Fibroblast of skin of right biceps (primary cell): ENCODE data around the gene DNAJC10.
"Not testable (repeated sequence)": the region's sequence is repeated elsewhere in the genome, so short reads cannot be mapped to it uniquely, and the experiment has no call there.

Experiments used
- DNase-seq: peaks from one replicate; pipeline ENCODE4 v3.0.0-alpha.2; 2013

DNAJC10 gene

DNA sequence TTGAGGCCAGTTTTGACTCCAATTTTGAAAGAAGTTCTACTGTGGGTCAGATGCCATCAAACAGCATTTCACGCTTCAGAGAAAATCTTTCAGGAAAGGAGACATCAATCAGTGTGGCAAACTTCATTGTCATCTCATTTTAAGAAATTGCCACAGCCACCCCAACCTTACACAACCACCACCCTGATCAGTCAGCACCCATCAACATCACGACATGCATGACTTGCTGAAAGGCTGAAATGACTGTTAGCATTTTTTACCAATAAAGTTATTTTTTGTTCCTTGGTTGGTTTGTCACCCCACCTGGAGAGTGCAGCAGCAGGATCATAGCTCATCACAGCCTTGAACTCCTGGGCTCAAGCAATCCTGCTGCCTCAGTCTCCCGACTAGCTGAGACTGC is 10.4 kb downstream of the DNAJC10 start:
- no peak for DNase-seq

DNA sequence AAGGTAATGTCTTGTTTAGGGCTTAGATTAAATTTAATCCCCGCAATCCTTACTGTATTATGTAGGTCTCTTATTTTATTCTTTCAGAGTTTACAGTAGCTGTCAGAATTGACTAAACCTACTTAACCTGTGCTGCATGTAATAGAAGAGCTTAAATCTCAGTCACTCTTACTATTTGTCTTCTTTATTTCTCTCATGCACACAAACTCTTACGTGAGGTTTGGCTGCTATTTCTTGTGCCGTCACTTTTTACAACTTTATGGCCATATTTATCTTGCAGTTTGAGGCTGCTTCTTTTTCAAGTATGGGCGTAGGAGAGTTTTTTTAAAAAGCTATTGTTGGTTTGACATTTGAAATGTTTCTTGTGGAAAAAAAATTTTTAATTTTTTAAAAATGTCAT is 12.0 kb downstream of the DNAJC10 start:
- no peak for DNase-seq

GRCh38 chr2:182729710-182730339 is 13.8 kb downstream of the DNAJC10 start:
- no peak for DNase-seq

DNA sequence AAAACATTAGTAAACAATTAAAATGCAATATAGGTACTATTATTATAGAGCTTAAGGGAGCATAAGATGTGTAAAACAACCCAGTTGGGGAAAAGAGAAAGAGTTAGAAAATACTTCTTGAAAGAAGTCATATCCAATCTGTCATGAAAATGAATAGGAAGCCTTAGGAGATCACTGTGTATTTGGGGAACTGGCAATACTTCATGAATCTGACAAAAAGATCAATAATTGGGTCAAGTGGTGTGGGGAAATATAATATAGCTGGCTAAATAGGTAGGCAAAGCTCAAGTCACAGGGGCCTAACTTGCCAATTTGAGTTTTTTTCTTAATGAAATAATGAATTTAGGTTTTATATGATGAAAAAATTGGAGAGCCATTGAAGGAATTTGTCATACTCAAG is 14.4 kb downstream of the DNAJC10 start:
- DNase-seq, result no peak

DNA sequence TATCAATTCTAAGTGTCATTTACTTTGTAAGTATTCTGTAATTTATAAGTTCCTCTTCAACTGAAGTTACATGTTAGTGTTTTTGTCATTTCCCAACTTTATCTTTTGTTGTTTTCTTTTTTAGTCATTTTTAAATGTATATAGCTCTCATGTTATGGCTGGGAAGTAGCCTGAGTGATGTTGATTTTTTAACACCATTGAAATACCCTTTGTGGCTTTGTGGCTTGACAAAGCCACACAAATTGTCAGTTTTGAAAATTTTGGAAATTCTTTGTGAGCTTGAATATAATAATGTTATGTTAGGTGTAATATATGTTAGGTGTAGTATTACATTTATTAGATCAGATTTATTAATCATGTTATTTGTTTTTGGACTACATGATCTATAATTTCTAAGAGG is 16.7 kb downstream of the DNAJC10 start:
- DNase-seq, result no peak

- no peak for DNase-seq
Observed at GRCh38 chr2:182733572-182733971, 17.5 kb downstream of the DNAJC10 start.

DNA sequence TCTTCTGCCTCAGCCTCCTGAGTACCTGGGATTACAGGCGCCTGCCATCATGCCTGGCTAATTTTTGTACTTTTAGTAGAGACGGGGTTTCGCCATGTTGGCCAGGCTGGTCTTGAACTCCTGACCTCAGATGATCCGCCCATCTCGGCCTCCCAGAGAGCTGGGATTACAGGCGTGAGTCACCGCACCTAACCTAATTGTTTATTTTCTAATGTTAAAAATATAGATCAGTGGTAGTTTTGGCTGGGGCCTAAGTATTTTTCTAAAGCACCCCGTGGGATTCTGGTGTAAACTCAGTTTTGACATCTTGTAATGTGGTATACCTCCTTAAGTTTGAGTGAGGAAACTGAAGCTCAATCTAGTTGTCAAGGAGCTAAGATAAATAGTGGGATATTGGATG is 20.8 kb downstream of the DNAJC10 start:
- not testable (repeated sequence) for DNase-seq

DNA sequence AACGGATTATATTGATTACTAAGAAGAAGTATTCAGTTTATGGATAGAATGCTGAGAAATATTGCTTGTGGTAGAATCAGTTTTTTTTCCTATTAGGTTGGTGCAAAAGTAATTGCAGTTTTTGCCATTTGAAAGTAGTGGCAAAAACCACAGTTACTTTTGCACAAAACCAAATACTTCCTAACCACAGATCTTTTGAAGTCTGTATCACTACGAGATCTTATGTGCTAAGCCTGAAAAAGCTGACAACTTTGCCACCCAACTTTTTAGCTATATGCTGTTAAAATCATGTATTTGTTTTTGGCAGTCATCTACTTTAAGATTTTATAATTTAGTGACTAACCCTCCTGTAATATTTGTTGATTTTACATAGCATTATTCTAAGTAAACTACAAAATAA is 24.6 kb downstream of the DNAJC10 start:
- DNase-seq, result no peak

DNA sequence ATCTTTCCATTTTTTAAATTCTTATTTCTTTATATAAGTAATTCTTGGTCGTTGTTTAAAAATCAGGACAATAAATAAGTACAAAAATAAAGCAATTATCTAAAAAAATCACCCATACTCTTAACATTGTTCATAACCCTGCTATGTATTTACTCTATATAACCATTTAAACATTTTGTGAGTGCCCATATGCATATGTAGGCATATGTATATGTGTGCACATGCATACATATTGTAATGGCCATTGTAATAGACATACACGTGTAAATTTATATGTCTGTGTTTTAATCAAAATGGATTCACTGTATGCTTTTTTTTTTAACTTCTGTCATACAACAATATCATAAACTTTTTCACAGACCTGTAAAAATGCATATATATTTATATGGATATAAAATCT is 25.6 kb downstream of the DNAJC10 start:
- no peak for DNase-seq

- DNase-seq, result peak; percentile 3
Observed at GRCh38 chr2:182744490-182744889, 28.4 kb downstream of the DNAJC10 start.

GRCh38 chr2:182745061-182745460 is 29.0 kb downstream of the DNAJC10 start:
- DNase-seq, result no peak

- DNase-seq, result not testable (repeated sequence)
Observed at GRCh38 chr2:182745894-182746293, 29.8 kb downstream of the DNAJC10 start.

GRCh38 chr2:182754231-182754630 is 38.2 kb downstream of the DNAJC10 start:
- no peak for DNase-seq

GRCh38 chr2:182758379-182758778 is 42.3 kb downstream of the DNAJC10 start:
- no peak for DNase-seq

- no peak for DNase-seq
Observed at GRCh38 chr2:182761903-182762302, 45.8 kb downstream of the DNAJC10 start.

- peak; percentile 26 for DNase-seq
Observed at GRCh38 chr2:182763311-182763912, 47.4 kb downstream of the DNAJC10 start.

DNA sequence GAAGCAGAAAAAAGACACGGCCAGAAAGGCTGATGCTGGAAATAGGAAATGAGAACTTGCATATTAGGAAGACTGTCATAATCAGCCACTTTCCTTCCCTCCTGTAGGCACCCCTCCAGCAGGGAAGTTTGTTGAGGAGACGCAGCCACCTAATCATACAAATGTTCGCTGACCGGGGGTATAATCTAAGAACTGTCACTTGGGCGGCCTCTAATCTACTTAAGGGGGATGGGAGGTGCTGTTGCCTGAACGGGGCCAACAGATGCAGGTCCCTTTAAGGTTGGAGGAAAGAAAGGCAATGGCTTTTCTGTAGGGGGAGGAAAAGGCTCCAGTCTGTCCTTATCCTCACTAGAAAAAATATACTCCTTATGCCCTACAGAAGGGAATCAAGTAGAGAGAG is 50.6 kb downstream of the DNAJC10 start:
- no peak for DNase-seq

DNA sequence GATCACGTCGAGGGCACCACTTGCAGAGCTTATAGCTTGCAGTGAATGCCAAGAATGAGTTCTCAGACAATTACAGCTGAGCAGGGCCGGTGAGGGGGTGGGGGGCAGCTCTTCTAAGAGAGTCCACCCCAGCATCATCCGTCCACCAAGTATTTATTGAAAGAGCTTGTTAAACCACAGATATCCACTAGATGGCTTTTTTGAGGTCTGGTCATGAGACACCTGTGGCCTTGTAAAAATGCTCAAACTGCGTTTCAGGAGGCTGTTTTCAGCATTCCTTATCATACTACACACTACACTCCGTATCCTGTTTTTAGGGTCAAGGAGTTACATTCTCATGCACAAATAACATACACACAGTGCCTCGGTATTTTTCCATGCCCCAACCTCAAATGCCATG is 51.5 kb downstream of the DNAJC10 start:
- peak; percentile 22 for DNase-seq

DNA sequence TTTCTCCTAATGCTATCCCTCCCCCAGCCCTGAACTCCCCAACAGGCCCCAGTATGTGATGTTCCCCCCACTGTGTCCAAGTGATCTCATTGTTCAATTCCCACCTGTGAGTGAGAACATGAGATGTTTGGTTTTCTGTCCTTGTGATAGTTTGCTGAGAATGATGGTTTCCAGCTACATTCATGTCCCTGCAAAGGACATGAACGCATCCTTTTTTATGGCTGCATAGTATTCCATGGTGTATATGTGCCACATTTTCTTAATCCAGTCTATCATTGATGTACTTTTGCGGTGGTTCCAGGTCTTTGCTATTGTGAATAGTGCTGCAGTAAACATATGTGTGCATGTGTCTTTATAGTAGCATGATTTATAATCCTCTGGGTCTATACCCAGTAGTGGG is 52.9 kb downstream of the DNAJC10 start:
- not testable (repeated sequence) for DNase-seq

DNA sequence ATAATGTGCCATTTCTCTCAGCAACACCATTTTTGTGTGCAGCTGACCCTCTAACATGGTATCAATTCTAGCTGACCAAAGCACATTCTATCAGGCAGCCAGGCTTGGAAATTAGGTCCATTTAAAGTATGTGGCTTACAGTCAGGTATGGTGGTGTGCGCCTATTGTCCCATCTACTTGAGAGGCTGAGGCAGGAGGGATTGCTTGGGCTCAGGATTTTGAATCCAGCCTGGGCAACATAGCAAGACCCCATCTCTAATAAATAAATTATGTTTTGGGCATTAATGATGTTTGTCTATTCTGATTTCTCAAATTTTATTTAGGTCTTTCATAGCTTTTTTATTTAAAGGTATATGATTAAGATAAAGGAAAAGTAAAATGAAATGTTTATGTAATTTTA is 63.3 kb downstream of the DNAJC10 start:
- DNase-seq, result no peak

- not testable (repeated sequence) for DNase-seq
Observed at GRCh38 chr2:182781099-182781498, 65.0 kb downstream of the DNAJC10 start.

GRCh38 chr2:182782686-182783085 is 66.6 kb downstream of the DNAJC10 start:
- not testable (repeated sequence) for DNase-seq

DNA sequence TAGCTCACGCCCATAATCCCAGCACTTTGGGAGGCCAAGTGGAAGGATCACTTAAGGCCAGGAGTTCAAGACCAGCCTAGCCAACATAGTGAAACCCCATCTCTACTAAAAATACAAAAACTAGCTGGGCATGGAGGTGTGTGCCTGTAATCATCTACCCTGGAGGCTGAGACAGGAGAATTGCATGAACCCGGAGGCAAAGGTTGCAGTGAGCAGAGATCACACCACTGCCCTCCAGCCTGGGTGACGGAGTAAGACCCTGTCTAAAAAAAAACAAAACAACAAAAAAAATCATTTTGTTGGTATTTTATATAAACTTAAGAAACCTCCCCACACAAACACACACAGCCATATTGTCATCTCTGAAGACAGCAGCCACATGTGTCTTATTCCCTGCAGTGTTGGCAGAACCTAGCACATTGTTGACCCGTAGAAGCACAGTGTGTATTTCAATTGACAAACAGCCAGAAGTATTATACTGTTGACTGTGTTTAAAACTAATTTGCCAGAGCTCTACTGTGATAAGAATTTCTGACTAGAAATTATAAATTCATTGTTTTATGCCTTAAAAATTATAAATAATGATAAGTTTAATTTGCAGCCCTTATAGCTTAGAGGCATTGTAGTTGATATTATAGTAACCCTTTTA is 68.1 kb downstream of the DNAJC10 start:
- DNase-seq, result no peak

DNA sequence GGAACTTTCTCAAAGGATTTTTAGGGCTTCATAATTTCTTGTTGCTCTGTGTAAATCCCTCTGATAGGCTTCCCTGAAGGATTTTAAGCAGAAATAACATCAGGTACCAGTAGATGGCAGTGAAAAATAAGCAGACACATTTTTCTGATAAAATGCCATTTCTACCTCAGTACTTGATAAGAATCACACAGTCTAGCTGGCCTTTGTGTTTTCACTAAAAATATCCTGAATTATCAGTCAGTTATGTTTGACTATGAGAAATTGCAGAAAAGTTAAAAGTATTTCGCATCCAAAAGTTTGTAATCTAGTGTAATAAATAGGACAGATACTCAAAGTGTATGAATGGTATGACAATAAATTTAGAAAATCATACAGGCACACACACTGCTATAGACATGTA is 68.7 kb downstream of the DNAJC10 start:
- DNase-seq, result peak; percentile 35

GRCh38 chr2:182792441-182792840 is 76.4 kb downstream of the DNAJC10 start:
- DNase-seq, result no peak
